ENCODE measurements around the gene HOXD13.

HOXD13 gene

GRCh38 chr2:176117162-176117822 lies 24.8 kb downstream of the HOXD13 start:
- H3K4me3 ChIP-seq (ENCODE audit: low read depth in 1 of 2, low read length in 2 of 2) = no peak overlapping the region
- ATAC-seq (ENCODE audit: insufficient read depth, low read depth) (no peak), DNase-seq (no peak)
- H3K9ac ChIP-seq (ENCODE audit: low read depth, low read length) = no peak overlapping the region
- no peaks in the 10 kb centered on the region for H3K79me2 ChIP-seq (ENCODE audit: insufficient read depth, low read length)
- no peaks in the 10 kb centered on the region for H3K9me3 ChIP-seq (ENCODE audit: insufficient read depth, low read length, severe bottlenecking)
- H2AFZ ChIP-seq (ENCODE audit: low read depth, low read length) = no peak overlapping the region
- no peaks in the 10 kb centered on the region for H3K27me3 ChIP-seq (ENCODE audit: insufficient read depth, low read length, poor library complexity)
- no peak overlapping the region for H3K4me2 ChIP-seq (ENCODE audit: insufficient read depth, low read length)
- TF ChIP-seq EZH2 (IDR thresholded peaks at IDR 0.05; ENCODE audit: borderline replicate concordance, low read depth, low read length, severe bottlenecking) = no peak
- TF ChIP-seq, protein P1, sequence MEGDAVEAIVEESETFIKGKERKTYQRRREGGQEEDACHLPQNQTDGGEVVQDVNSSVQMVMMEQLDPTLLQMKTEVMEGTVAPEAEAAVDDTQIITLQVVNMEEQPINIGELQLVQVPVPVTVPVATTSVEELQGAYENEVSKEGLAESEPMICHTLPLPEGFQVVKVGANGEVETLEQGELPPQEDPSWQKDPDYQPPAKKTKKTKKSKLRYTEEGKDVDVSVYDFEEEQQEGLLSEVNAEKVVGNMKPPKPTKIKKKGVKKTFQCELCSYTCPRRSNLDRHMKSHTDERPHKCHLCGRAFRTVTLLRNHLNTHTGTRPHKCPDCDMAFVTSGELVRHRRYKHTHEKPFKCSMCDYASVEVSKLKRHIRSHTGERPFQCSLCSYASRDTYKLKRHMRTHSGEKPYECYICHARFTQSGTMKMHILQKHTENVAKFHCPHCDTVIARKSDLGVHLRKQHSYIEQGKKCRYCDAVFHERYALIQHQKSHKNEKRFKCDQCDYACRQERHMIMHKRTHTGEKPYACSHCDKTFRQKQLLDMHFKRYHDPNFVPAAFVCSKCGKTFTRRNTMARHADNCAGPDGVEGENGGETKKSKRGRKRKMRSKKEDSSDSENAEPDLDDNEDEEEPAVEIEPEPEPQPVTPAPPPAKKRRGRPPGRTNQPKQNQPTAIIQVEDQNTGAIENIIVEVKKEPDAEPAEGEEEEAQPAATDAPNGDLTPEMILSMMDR (IDR thresholded peaks at IDR 0.05; ENCODE audit: borderline replicate concordance, extremely low read depth, low read length, poor library complexity, severe bottlenecking) = no peak
- H3K27ac ChIP-seq (ENCODE audit: low read length) = no peak overlapping the region
- H4K20me1 ChIP-seq (ENCODE audit: insufficient read depth, low read length) = no peaks in the 10 kb centered on the region
- no peaks in the 10 kb centered on the region for H3K36me3 ChIP-seq (ENCODE audit: insufficient read depth, low read length)
- no peaks in the 10 kb centered on the region for H3K4me1 ChIP-seq (ENCODE audit: insufficient read depth, low read length)

DNA sequence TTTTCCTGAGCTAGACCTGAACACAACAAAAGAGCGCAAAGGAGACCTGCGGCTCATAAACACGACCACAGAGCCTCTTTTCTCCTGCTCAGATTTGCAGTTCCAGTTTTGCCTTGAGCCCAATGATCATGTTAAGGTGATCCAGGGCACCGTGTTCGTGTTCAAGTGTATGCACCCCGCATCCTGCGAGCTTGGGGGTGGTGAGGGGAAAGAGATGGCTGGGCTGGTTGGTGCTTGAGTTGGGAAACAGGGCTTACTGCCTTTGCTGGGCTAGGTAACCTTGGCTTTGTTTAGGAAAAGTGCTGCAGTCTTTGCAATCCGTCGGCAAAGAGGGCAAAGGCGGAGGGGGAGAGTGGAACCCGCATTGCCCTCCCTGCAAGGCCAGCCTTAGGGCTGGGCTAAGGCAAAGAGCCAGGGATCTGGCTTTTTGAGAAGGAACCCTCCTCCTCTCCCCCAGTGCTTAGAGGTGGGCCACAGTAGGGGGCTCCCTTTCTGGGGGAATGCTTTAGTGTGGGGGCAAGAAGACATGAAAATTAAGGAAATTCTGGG lies 25.4 kb downstream of the HOXD13 start:
- TF ChIP-seq, protein P1 (IDR thresholded peaks at IDR 0.05; ENCODE audit: borderline replicate concordance, extremely low read depth, low read length, poor library complexity, severe bottlenecking) = no peak
- TF ChIP-seq EZH2 (IDR thresholded peaks at IDR 0.05; ENCODE audit: borderline replicate concordance, low read depth, low read length, severe bottlenecking) = no peak
- Histone ChIP-seq H3K36me3 (ENCODE audit: insufficient read depth, low read length) (no peaks in the 10 kb centered on the region), H3K27me3 (ENCODE audit: insufficient read depth, low read length, poor library complexity) (no peaks in the 10 kb centered on the region), H3K4me3 (ENCODE audit: low read depth in 1 of 2, low read length in 2 of 2) (no peak overlapping the region), H4K20me1 (ENCODE audit: insufficient read depth, low read length) (no peaks in the 10 kb centered on the region), H3K27ac (ENCODE audit: low read length) (no peak overlapping the region), H3K4me2 (ENCODE audit: insufficient read depth, low read length) (no peak overlapping the region), H3K4me1 (ENCODE audit: insufficient read depth, low read length) (no peaks in the 10 kb centered on the region), H3K9me3 (ENCODE audit: insufficient read depth, low read length, severe bottlenecking) (no peaks in the 10 kb centered on the region), H3K79me2 (ENCODE audit: insufficient read depth, low read length) (no peaks in the 10 kb centered on the region), H3K9ac (ENCODE audit: low read depth, low read length) (no peak overlapping the region), H2AFZ (ENCODE audit: low read depth, low read length) (no peak overlapping the region)
- no peak for ATAC-seq (ENCODE audit: insufficient read depth, low read depth)
- no peak for DNase-seq

GRCh38 chr2:176118601-176119339 lies 26.2 kb downstream of the HOXD13 start:
- H3K9ac ChIP-seq (ENCODE audit: low read depth, low read length) = no peak overlapping the region
- no peak overlapping the region for H3K4me3 ChIP-seq (ENCODE audit: low read depth in 1 of 2, low read length in 2 of 2)
- no peaks in the 10 kb centered on the region for H3K4me1 ChIP-seq (ENCODE audit: insufficient read depth, low read length)
- H4K20me1 ChIP-seq (ENCODE audit: insufficient read depth, low read length) = no peaks in the 10 kb centered on the region
- TF ChIP-seq EZH2 (IDR thresholded peaks at IDR 0.05; ENCODE audit: borderline replicate concordance, low read depth, low read length, severe bottlenecking) = no peak
- TF ChIP-seq, protein P1 (IDR thresholded peaks at IDR 0.05; ENCODE audit: borderline replicate concordance, extremely low read depth, low read length, poor library complexity, severe bottlenecking) = peak; percentile 65
- DNase-seq (peak; percentile 15), ATAC-seq (ENCODE audit: insufficient read depth, low read depth) (peak; percentile 55; the same call in 2 of the 3 replicates)
- H3K27ac ChIP-seq (ENCODE audit: low read length) = no peak overlapping the region
- no peaks in the 10 kb centered on the region for H3K79me2 ChIP-seq (ENCODE audit: insufficient read depth, low read length)
- no peaks in the 10 kb centered on the region for H3K9me3 ChIP-seq (ENCODE audit: insufficient read depth, low read length, severe bottlenecking)
- no peaks in the 10 kb centered on the region for H3K36me3 ChIP-seq (ENCODE audit: insufficient read depth, low read length)
- H3K27me3 ChIP-seq (ENCODE audit: insufficient read depth, low read length, poor library complexity) = no peaks in the 10 kb centered on the region
- H2AFZ ChIP-seq (ENCODE audit: low read depth, low read length) = no peak overlapping the region
- H3K4me2 ChIP-seq (ENCODE audit: insufficient read depth, low read length) = no peak overlapping the region

Measured in DND-41 (cell line).